ENCODE data around the gene SARM1.

The SARM1 gene

DNA sequence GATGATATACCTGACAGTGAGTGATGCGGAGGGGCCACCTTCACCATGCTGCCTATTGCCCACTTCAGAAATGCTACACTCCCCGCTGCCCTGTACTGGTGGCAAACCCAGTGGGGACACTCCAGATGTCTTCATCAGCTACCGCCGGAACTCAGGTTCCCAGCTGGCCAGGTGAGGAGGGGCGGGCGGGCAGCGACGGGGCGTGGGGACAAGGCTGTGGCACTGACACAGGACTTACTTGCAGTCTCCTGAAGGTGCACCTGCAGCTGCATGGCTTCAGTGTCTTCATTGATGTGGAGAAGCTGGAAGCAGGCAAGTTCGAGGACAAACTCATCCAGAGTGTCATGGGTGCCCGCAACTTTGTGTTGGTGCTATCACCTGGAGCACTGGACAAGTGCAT, 16.6 kb downstream of the SARM1 start:
- H3K4me3 ChIP-seq (ENCODE audit: low read length) = no peak overlapping the region
- no peak for TF ChIP-seq ZNF274 (IDR thresholded peaks at IDR 0.05; ENCODE audit: low read depth, low read length)

DNA sequence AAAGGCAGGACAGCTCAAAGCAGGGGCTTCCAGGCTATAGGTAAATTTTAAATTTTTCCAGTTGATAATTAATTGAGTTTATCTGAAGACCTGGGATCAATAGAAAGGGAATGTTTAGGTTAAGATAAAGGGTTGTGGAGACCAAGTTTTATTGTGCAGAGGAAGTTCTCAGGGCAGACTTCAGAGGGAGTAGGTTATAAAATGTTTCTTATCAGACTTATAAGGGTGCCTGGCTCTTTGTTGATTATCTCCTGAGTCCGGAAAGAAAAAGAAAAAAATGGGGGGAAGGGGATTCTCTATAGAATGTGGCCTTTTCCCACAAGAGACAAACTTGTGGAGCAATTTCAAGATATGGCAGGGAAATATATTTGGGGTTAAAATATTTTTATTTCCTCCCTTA, 18.6 kb downstream of the SARM1 start:
- no peak overlapping the region for H3K4me3 ChIP-seq (ENCODE audit: low read length)
- TF ChIP-seq ZNF274 (IDR thresholded peaks at IDR 0.05; ENCODE audit: low read depth, low read length) = no peak

DNA sequence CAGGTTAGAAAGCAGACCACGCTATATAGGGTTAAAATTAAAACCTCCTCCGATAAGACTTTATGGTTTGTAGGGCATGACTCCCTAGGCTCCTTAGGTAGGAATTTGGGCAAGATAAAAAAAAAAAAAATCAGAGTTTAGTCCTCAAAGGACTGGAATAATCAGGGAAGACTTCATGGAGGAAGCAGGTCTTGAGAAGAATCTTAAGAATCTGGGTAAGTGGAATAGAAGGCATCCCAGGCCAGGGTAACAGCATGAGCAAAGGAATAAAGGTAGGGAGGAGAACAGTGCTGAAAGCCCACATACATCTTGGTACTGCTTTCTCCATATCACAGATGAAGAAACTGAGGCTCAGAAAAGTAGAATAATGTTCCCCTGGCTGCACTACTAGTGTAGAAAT, 19.1 kb downstream of the SARM1 start:
- no peak for TF ChIP-seq ZNF274 (IDR thresholded peaks at IDR 0.05; ENCODE audit: low read depth, low read length)
- no peak overlapping the region for H3K4me3 ChIP-seq (ENCODE audit: low read length)

DNA sequence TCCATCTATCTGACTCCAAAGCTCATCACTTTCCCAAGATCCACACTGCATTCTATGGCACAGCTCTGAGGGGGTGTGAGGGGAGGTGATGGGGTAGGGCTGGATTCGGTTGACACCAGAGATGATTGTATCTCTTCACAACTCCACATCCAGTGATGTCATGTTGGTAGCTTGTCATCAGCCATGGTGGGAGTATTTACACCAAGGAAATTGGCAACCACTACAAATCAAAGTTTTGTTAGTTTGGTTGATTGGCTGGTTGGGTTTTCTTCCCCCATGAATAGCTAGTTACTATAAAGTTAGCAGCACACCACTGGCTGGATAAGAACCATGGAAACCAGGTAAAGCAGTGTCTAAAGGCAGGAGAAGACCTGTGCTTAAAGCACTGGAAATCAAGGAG, 19.5 kb downstream of the SARM1 start:
- no peak for TF ChIP-seq ZNF274 (IDR thresholded peaks at IDR 0.05; ENCODE audit: low read depth, low read length)
- H3K4me3 ChIP-seq (ENCODE audit: low read length) = no peak overlapping the region

DNA sequence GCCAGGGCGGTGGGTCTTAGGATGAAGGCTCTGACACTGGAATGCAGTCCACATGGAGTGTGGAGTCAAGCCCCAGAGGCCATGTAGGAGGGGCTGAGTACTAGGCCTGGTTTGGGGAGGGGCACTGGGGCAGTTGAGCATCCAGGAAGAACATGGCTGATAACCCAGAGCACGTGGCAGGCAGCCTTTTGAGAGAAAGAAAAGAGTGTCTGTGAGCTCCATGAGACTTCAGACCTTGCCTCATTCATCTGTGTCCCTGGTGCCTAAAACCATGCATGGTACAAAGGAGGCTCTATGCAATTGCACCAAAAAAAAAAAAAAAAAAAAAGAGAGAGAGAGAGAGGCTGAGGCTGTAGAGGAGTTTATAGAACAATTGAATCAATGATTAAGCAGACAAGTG, 19.9 kb downstream of the SARM1 start:
- no peak overlapping the region for H3K4me3 ChIP-seq (ENCODE audit: low read length)

DNA sequence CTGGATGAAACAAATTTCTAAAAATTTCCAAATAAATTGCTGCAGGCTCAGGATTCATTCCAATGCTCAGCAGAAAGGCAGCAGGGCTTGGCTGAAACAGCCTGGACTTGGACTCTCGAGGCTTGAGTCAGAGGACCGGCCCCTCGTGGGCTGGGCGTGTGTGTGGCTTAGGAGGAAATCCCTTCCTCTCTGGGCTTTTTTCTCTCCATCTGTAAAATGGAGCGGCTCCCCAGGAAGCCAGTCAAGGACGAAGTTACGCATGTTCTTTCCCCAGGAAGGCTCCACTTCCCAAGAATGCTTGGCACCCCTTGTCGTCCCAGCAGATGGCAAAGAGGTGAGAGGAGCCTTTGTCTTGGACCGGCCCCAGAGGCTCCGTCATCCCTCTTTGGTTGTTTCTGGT, 21.0 kb downstream of the SARM1 start:
- no peak for TF ChIP-seq ZNF274 (IDR thresholded peaks at IDR 0.05; ENCODE audit: low read depth, low read length)
- H3K4me3 ChIP-seq (ENCODE audit: low read length) = no peak overlapping the region

More for the DNA sequence above, 19.9 kb downstream of the SARM1 start:
- no peak for TF ChIP-seq ZNF274 (IDR thresholded peaks at IDR 0.05; ENCODE audit: low read depth, low read length)

DNA sequence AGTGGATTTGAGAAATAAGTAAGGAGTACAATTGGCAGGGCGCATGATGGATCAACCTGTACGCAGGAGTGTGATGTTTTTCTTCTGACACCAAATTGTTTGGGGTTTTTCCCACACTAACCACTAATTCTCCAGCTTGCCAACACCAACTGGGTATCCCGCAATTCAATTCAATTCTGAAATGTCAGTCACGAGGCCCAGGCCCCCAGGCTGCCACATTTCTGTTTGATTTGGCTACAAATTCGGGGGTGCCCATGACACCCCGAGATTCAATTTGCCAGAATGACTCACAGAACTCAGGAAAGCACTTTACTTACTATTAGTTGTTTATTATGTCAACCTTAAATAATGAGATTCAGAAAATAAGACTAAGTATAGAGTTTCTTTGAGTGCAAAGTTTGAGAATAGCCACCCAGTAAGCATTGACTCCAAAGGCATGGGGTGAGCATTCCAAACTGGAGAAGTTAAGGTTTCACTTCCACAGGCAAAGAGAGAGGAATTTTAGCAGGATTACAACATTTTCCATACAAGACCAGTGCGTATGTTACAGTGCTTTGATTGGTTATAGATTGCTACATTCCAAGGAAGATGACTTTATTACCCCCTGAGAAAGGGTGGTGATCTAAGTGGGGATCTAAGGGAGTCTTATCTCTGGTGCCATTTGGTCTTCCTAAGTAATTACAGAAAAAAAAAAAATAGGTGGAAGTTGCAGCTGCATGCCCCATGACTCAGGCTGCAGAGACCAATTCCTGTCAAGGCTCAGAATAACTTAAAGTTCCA, 23.0 kb downstream of the SARM1 start:
- TF ChIP-seq ZNF274 (IDR thresholded peaks at IDR 0.05; ENCODE audit: low read depth, low read length) = no peak
- H3K4me3 ChIP-seq (ENCODE audit: low read length) = no peak overlapping the region

DNA sequence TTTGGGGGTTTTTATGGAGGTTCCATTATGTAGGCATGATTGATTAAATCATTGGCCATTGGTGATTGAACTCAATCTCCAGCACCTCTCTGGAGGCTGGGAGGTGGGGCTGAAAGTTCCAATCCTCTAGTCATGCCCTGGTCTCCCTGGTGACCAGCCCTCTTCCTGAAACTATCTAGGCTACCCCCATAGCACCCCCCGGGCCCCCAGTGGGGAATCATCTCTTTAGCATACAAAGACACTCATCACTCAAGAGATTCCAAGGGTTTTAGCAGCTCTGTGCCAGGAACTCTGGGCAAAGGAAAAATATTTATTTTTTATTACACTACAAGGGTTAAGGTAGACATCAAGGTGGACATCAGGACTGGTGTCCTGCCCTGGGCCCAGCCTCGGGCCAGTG, 23.9 kb downstream of the SARM1 start:
- no peak for TF ChIP-seq ZNF274 (IDR thresholded peaks at IDR 0.05; ENCODE audit: low read depth, low read length)
- no peak overlapping the region for H3K4me3 ChIP-seq (ENCODE audit: low read length)

DNA sequence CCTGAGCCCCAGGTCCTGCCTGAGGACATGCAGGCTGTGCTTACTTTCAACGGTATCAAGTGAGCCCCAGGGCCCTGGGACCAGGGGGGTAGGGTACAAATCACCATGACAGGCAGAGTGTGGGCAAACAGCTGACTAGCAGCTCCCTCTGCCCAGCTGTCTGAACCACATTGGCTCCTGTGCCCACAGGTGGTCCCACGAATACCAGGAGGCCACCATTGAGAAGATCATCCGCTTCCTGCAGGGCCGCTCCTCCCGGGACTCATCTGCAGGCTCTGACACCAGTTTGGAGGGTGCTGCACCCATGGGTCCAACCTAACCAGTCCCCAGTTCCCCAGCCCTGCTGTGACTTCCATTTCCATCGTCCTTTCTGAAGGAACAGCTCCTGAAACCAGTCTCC, 24.5 kb downstream of the SARM1 start:
- no peak for TF ChIP-seq ZNF274 (IDR thresholded peaks at IDR 0.05; ENCODE audit: low read depth, low read length)
- H3K4me3 ChIP-seq (ENCODE audit: low read length) = no peak overlapping the region

DNA sequence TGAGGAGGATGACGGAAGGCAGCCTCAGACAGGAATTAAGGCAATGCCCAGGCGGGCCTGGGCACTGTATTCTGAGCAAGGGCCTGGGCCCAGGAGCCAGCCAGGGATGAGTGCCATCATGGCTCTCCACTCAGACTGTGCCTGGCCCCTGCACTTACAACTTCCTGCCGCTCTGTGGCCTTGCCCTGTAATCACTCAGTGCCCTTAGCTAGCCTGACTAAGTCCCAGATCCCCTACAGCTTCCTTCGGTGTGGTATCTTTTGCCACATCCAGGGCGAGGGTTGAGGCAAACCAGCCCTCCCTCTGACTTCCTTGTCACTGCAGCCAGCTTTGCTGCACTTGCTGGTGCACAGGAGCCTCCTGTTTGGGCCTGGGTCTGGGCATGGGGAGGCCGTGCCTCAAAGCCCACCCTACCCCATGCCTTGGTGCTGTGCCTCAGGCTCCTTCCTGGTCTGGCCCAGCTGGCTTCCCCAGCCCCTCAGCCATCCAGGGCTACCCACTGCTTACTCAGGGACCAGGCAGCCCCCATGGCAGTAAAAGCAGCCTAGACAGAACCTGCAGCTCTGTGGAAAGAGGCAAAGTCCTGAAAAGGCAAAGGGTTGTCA, 25.2 kb downstream of the SARM1 start:
- no peak for TF ChIP-seq ZNF274 (IDR thresholded peaks at IDR 0.05; ENCODE audit: low read depth, low read length)

DNA sequence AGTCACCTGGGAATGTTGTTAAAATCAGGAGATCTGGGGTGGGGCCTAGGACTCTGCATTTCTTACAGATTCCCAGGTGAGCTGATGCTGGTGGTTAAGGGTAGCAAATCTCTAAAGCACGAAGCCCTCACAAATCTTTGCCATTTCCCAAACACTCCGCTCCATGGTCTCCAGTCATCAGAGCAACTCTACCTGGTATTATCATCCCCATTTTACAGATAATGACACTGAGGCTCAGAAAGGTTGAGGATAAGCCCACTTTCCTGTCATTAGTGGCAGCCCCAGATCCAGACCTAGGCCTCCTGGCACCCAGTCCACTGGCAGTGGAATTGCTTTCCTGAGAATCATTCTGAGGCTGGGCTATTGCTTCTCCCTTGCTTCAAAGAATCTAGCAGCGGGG, 25.8 kb downstream of the SARM1 start:
- no peak for TF ChIP-seq ZNF274 (IDR thresholded peaks at IDR 0.05; ENCODE audit: low read depth, low read length)
- no peak overlapping the region for H3K4me3 ChIP-seq (ENCODE audit: low read length)

More for the DNA sequence above, 25.2 kb downstream of the SARM1 start:
- no peak overlapping the region for H3K4me3 ChIP-seq (ENCODE audit: low read length)

DNA sequence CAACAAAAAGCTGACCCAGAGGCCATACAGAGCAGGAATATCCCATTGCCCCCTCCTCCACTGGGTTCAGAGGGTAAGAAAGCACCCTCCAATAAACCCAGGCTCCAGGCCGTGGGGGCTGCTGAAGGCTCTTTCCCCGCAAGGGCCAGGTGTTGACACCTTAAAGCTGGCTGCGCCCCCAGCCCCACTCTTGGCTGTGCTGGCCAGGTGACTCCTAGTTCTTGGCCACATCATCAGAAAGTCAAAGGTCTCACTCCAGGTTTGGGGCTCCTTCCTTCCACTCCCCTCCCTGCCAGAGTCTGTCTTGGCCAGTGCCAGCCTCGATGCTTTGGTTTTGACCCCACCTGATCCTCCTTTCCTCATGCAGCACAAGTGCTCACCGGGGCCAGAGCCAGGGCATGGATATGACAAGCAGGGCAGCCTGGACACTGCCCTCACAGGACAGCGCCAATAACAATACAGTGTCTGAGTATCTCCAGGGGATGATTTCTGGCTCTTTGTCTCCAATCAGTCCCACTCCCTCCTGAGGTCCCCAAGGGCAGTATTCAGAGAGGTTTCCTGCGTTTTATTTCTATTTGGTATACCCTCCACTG, 26.3 kb downstream of the SARM1 start:
- H3K4me3 ChIP-seq (ENCODE audit: low read length) = no peak overlapping the region
- no peak for TF ChIP-seq ZNF274 (IDR thresholded peaks at IDR 0.05; ENCODE audit: low read depth, low read length)

DNA sequence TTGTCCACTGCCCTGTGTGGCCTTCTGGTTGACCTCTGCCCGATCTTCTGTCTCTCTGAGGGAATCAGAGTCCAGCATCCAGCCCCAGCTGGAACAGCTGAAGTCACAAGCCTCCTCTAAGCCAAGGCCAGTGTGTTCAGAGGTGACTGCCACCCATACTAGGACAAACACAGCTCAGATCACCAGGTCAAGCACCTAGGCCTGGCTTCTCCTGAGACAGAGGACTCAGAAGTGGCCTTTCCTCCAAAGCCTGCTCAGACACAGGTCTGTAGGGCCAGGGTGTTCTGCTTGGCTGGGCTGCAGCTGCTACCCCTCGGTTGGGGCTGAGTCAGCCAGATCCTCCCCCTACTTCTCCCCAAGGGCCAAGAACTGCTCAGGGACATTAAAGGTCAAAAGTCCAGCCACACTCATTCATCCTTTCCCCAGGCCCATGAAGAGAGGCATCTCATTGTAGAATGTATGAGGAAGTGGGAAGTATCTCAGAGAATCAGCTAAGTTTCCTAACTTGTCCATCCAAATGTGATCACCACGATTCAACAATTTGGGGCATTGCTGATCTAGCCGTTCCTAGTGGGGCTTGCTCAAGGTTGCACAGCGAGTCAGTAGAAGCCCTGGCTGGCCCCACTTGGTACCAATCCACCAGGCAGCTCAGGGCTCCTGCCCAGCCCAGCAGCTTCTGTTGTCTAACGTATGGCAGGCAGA, 26.9 kb downstream of the SARM1 start:
- no peak for TF ChIP-seq ZNF274 (IDR thresholded peaks at IDR 0.05; ENCODE audit: low read depth, low read length)
- no peak overlapping the region for H3K4me3 ChIP-seq (ENCODE audit: low read length)

DNA sequence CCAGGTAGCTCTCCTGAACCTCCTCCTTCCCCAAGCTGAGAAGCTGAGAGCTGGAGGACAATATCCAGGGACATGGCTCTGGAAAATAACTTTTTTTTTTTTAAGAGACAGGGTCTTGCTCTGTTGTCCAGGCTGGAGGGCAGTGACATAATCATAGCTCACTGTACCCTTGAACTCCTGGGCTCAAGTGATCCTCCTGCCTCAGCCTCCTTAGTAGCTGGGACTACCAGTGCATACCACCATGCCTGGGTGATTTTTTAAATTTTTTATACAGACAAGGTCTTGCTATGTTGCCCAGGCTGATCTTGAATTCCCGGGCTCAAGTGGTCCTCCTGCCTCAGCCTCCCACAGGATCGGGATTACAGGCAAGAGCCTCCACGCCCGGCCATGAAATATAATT, 28.3 kb downstream of the SARM1 start:
- no peak overlapping the region for H3K4me3 ChIP-seq (ENCODE audit: low read length)
- TF ChIP-seq ZNF274 (IDR thresholded peaks at IDR 0.05; ENCODE audit: low read depth, low read length) = no peak

DNA sequence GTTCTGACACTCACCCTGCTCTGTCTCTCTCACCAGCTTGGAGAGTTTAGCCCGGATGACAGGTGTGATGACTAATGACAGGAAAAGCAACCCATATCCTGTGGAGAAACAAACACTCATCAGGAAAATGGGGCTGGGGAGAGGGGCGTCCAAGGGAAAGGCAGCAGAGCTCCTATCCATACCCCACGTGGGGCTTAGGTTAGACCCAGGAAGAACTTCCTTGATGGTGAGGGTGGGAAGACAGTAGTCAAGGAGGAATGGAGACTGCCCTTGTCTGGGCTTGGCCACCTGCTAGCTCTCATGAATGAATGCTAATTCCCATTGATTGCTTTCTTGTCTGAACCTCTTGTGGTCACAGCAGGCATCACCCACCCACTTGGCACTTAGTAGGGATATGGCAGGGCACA, 30.7 kb downstream of the SARM1 start:
- TF ChIP-seq ZNF274 (IDR thresholded peaks at IDR 0.05; ENCODE audit: low read depth, low read length) = no peak
- no peak overlapping the region for H3K4me3 ChIP-seq (ENCODE audit: low read length)
